Measurements from ENCODE around the gene MEGF8. TPM values are rescaled to one million over a fixed set of nuclear protein-coding genes. Genes with fewer than 3 reads are reported as not detected.
A peak's percentile ranks its signal among the peaks of the same experiment; 100 is the strongest.

Gene MEGF8
- total and polyA plus RNA-seq, 2 of the 13 experiments (the other 11 are each of a cell fraction or from before 2014, with no cell fraction given), result 4.0 to 8.8 TPM

DNA sequence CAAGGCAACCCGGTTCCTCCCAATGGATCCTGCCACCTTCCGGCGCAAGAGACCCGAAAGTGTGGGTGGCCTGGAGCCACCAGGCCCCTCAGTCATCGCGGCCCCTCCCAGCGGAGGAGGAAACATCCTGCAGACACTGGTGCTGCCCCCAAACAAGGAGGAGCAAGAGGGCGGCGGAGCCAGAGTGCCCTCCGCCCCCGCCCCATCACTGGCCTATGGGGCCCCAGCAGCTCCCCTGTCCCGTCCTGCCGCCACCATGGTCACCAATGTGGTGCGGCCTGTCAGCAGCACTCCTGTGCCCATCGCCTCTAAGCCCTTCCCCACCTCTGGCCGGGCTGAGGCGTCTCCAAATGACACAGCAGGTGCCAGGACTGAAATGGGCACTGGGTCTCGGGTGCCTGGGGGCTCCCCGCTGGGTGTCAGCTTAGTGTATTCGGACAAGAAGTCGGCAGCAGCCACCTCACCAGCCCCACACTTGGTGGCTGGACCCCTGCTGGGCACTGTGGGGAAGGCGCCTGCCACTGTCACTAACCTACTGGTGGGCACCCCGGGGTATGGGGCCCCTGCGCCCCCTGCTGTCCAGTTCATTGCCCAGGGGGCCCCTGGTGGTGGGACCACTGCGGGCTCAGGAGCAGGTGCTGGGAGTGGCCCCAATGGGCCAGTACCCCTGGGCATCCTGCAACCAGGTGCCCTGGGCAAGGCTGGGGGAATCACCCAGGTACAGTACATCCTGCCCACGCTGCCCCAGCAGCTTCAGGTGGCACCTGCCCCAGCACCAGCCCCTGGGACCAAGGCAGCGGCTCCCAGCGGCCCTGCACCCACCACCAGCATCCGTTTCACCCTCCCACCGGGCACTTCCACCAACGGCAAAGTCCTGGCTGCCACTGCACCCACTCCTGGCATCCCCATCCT lies 34.7 kb upstream of the MEGF8 start (continued):
- TF ChIP-seq TGIF2 (CRISPR knock-in tag; IDR thresholded peaks at IDR 0.05), result no peak
- peak; percentile 58; the same call in 1 of the 2 replicates for TF ChIP-seq RBFOX2 (IDR thresholded peaks at IDR 0.05; ENCODE audit: low read depth, low read length)
- TF ChIP-seq, protein P1, sequence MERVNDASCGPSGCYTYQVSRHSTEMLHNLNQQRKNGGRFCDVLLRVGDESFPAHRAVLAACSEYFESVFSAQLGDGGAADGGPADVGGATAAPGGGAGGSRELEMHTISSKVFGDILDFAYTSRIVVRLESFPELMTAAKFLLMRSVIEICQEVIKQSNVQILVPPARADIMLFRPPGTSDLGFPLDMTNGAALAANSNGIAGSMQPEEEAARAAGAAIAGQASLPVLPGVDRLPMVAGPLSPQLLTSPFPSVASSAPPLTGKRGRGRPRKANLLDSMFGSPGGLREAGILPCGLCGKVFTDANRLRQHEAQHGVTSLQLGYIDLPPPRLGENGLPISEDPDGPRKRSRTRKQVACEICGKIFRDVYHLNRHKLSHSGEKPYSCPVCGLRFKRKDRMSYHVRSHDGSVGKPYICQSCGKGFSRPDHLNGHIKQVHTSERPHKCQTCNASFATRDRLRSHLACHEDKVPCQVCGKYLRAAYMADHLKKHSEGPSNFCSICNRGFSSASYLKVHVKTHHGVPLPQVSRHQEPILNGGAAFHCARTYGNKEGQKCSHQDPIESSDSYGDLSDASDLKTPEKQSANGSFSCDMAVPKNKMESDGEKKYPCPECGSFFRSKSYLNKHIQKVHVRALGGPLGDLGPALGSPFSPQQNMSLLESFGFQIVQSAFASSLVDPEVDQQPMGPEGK (CRISPR knock-in tag; IDR thresholded peaks at IDR 0.05), result peak; percentile 67
- TF ChIP-seq, protein P2, sequence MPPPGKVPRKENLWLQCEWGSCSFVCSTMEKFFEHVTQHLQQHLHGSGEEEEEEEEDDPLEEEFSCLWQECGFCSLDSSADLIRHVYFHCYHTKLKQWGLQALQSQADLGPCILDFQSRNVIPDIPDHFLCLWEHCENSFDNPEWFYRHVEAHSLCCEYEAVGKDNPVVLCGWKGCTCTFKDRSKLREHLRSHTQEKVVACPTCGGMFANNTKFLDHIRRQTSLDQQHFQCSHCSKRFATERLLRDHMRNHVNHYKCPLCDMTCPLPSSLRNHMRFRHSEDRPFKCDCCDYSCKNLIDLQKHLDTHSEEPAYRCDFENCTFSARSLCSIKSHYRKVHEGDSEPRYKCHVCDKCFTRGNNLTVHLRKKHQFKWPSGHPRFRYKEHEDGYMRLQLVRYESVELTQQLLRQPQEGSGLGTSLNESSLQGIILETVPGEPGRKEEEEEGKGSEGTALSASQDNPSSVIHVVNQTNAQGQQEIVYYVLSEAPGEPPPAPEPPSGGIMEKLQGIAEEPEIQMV (CRISPR knock-in tag; IDR thresholded peaks at IDR 0.05; ENCODE audit: low read depth), result no peak
- TF ChIP-seq AKAP8 (CRISPR knock-in tag; IDR thresholded peaks at IDR 0.05), result no peak
- TF ChIP-seq SOX6 (IDR thresholded peaks at IDR 0.05), result no peak
- TF ChIP-seq SOX6 (CRISPR knock-in tag; IDR thresholded peaks at IDR 0.05), result 0 out of 2 replicates have a peak, but pooled peaks have one; percentile 9
- TF ChIP-seq SRY (CRISPR knock-in tag; IDR thresholded peaks at IDR 0.05), result 0 out of 2 replicates have a peak, but pooled peaks have one; percentile 14
- no peak for TF ChIP-seq SIN3B (IDR thresholded peaks at IDR 0.05; ENCODE audit: low read length)
- TF ChIP-seq ZFY (CRISPR knock-in tag; IDR thresholded peaks at IDR 0.05), result 0 out of 2 replicates have a peak, but pooled peaks have one; percentile 19
- no peak for TF ChIP-seq SRSF1 (optimal IDR thresholded peaks at IDR 0.05; ENCODE audit: low read depth, low read length)
- TF ChIP-seq, protein P3, sequence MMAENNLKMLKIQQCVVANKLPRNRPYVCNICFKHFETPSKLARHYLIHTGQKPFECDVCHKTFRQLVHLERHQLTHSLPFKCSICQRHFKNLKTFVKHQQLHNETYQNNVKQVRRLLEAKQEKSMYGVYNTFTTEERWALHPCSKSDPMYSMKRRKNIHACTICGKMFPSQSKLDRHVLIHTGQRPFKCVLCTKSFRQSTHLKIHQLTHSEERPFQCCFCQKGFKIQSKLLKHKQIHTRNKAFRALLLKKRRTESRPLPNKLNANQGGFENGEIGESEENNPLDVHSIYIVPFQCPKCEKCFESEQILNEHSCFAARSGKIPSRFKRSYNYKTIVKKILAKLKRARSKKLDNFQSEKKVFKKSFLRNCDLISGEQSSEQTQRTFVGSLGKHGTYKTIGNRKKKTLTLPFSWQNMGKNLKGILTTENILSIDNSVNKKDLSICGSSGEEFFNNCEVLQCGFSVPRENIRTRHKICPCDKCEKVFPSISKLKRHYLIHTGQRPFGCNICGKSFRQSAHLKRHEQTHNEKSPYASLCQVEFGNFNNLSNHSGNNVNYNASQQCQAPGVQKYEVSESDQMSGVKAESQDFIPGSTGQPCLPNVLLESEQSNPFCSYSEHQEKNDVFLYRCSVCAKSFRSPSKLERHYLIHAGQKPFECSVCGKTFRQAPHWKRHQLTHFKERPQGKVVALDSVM (CRISPR knock-in tag; IDR thresholded peaks at IDR 0.05), result no peak
- TF ChIP-seq HIVEP1 (CRISPR knock-in tag; IDR thresholded peaks at IDR 0.05), result no peak
- TF ChIP-seq ATF7 (IDR thresholded peaks at IDR 0.05), result no peak
- no peak for TF ChIP-seq ATF7 (CRISPR knock-in tag; IDR thresholded peaks at IDR 0.05)
- TF ChIP-seq, protein P4, sequence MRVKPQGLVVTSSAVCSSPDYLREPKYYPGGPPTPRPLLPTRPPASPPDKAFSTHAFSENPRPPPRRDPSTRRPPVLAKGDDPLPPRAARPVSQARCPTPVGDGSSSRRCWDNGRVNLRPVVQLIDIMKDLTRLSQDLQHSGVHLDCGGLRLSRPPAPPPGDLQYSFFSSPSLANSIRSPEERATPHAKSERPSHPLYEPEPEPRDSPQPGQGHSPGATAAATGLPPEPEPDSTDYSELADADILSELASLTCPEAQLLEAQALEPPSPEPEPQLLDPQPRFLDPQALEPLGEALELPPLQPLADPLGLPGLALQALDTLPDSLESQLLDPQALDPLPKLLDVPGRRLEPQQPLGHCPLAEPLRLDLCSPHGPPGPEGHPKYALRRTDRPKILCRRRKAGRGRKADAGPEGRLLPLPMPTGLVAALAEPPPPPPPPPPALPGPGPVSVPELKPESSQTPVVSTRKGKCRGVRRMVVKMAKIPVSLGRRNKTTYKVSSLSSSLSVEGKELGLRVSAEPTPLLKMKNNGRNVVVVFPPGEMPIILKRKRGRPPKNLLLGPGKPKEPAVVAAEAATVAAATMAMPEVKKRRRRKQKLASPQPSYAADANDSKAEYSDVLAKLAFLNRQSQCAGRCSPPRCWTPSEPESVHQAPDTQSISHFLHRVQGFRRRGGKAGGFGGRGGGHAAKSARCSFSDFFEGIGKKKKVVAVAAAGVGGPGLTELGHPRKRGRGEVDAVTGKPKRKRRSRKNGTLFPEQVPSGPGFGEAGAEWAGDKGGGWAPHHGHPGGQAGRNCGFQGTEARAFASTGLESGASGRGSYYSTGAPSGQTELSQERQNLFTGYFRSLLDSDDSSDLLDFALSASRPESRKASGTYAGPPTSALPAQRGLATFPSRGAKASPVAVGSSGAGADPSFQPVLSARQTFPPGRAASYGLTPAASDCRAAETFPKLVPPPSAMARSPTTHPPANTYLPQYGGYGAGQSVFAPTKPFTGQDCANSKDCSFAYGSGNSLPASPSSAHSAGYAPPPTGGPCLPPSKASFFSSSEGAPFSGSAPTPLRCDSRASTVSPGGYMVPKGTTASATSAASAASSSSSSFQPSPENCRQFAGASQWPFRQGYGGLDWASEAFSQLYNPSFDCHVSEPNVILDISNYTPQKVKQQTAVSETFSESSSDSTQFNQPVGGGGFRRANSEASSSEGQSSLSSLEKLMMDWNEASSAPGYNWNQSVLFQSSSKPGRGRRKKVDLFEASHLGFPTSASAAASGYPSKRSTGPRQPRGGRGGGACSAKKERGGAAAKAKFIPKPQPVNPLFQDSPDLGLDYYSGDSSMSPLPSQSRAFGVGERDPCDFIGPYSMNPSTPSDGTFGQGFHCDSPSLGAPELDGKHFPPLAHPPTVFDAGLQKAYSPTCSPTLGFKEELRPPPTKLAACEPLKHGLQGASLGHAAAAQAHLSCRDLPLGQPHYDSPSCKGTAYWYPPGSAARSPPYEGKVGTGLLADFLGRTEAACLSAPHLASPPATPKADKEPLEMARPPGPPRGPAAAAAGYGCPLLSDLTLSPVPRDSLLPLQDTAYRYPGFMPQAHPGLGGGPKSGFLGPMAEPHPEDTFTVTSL (CRISPR knock-in tag; IDR thresholded peaks at IDR 0.05; ENCODE audit: borderline replicate concordance), result no peak
- TF ChIP-seq, protein P5, sequence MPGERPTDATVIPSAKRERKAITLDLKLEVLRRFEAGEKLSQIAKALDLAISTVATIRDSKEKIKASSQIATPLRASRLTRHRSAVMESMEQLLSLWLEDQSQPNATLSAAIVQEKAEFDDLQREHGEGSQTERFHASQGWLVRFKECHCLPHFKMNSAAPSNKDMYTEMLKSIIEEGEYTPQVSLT (CRISPR knock-in tag; IDR thresholded peaks at IDR 0.05; ENCODE audit: borderline replicate concordance, low read depth), result no peak
